Thoracic aorta (tissue), 2 donors: ENCODE data around the gene PLEKHG4. TPM values are rescaled to one million over a fixed set of nuclear protein-coding genes. Genes with fewer than 3 reads are reported as not detected.

Experiments
- ATAC-seq: fragments of 150-250 bp; one replicate; pipeline ENCODE4 v1.8.0; 2017; ENCODE audit warnings: low read depth; ENCODE audit not compliant: insufficient number of reproducible peaks, low FRiP score
- DNase-seq: peaks from one replicate; pipeline ENCODE4 v3.0.0-alpha.2; 2020; ENCODE audit warnings: low spot score
- H3K27ac ChIP-seq, 2 donors: fragments of 200-600 bp; sonication (generic); 1 replicate in 1 of 2; 2 replicates in 1 of 2; pipeline ENCODE4 v1.5.1; 2016; ENCODE audit warnings: mild to moderate bottlenecking in 2 of 2, moderate library complexity in 2 of 2
- H3K27me3 ChIP-seq: fragments of 200-600 bp; sonication (generic); replicated peaks from 2 replicates; pipeline ENCODE4 v1.6.0; 2016; ENCODE audit warnings: mild to moderate bottlenecking; ENCODE audit not compliant: insufficient read depth
- H3K36me3 ChIP-seq: fragments of 200-600 bp; sonication (generic); one replicate; pipeline ENCODE4 v1.5.1; 2016
- H3K4me1 ChIP-seq, 2 donors: fragments of 200-600 bp; sonication (generic); 1 replicate in 1 of 2; 2 replicates in 1 of 2; pipeline versions ENCODE4 v1.5.1 to v1.6.0; 2016; ENCODE audit warnings: low read depth in 2 of 2, mild to moderate bottlenecking in 1 of 2; ENCODE audit not compliant: control insufficient read depth in 1 of 2
- H3K4me3 ChIP-seq: fragments of 200-600 bp; sonication (generic); 2 replicates; pipeline ENCODE4 v1.5.1; 2016; ENCODE audit warnings: mild to moderate bottlenecking
- H3K9me3 ChIP-seq: fragments of 200-600 bp; sonication (generic); 2 replicates; pipeline ENCODE4 v1.5.1; 2016
- CTCF ChIP-seq: fragments of 200-600 bp; sonication (generic); IDR thresholded peaks from one replicate; pipeline ENCODE4 v1.5.1; 2019; ENCODE audit warnings: antibody characterized with exemption
- total RNA-seq, 2 donors: library from RNA; depleted of rRNA; stranded (reverse); fragments of >200 nt; gene quantifications; one replicate each; pipeline versions ENCODE4 v1.1.0 to v1.2.3, GENCODE V29; 2016

PLEKHG4 gene
- total RNA-seq, 2 donors from 2014 or later = 3.1 to 15.6 TPM

GRCh38 chr16:67317853-67318252 lies 38.5 kb downstream of the PLEKHG4 start:
- ATAC-seq = no peak
- TF ChIP-seq CTCF = no peak

GRCh38 chr16:67326115-67326471 lies 46.8 kb downstream of the PLEKHG4 start:
- H3K27ac ChIP-seq = no peak overlapping the region
- peak overlapping the region; percentile 64 for H3K4me3 ChIP-seq
- H3K27me3 ChIP-seq = no peaks in the 10 kb centered on the region
- no peak for TF ChIP-seq CTCF
- peaks cover 5 to 8% of the 10 kb centered on the region in 2 donors for H3K4me1 ChIP-seq
- no peaks in the 10 kb centered on the region for H3K9me3 ChIP-seq
- ATAC-seq (no peak), DNase-seq (no peak)
- no peaks in the 10 kb centered on the region for H3K36me3 ChIP-seq

More at GRCh38 chr16:67317853-67318252, 38.5 kb downstream of the PLEKHG4 start:
- H3K27me3 ChIP-seq = no peaks in the 10 kb centered on the region
- no peak overlapping the region for H3K27ac ChIP-seq
- H3K4me3 ChIP-seq = no peak overlapping the region
- no peak for DNase-seq
- H3K4me1 ChIP-seq = no peaks in the 10 kb centered on the region
- no peaks in the 10 kb centered on the region for H3K36me3 ChIP-seq
- no peaks in the 10 kb centered on the region for H3K9me3 ChIP-seq

- no peaks in the 10 kb centered on the region for H3K36me3 ChIP-seq
- no peak for ATAC-seq
- H3K4me3 ChIP-seq = peak within 1 kb of the TSS; percentile 64
- H3K27me3 ChIP-seq = no peaks in the 10 kb centered on the region
- no peak for DNase-seq
- H3K4me1 ChIP-seq = peaks cover 5 to 8% of the 10 kb centered on the region in 2 donors
- H3K9me3 ChIP-seq = no peaks in the 10 kb centered on the region
- TF ChIP-seq CTCF = no peak
- H3K27ac ChIP-seq = no peak within 1 kb of the TSS
These were observed 47.4 kb downstream of the PLEKHG4 start, which contains the start of the genes KCTD19 and LRRC36 for GRCh38 chr16:67326472-67327309. KCTD19 (minus strand) TSS chr16:67326741; CDS start chr16:67326707, 34 bp downstream. LRRC36 (plus strand) TSS chr16:67326815; CDS start chr16:67326863, 48 bp downstream.

- TF ChIP-seq CTCF = no peak
- Histone ChIP-seq H3K36me3 (no peaks in the 10 kb centered on the region), H3K4me3 (no peak overlapping the region), H3K27ac (no peak overlapping the region), H3K4me1 (peaks cover 5 to 8% of the 10 kb centered on the region in 2 donors), H3K9me3 (no peaks in the 10 kb centered on the region), H3K27me3 (no peaks in the 10 kb centered on the region)
- ATAC-seq = no peak
- DNase-seq = no peak
These were observed 48.4 kb downstream of the PLEKHG4 start for GRCh38 chr16:67327743-67328142.

GRCh38 chr16:67329901-67330300 lies 50.6 kb downstream of the PLEKHG4 start:
- Histone ChIP-seq H3K27me3 (no peaks in the 10 kb centered on the region), H3K4me3 (no peak overlapping the region), H3K9me3 (no peaks in the 10 kb centered on the region), H3K4me1 (peaks cover 5 to 8% of the 10 kb centered on the region in 2 donors), H3K27ac (no peak overlapping the region), H3K36me3 (no peaks in the 10 kb centered on the region)
- no peak for ATAC-seq
- TF ChIP-seq CTCF = no peak
- no peak for DNase-seq
